Neural progenitor cell (in vitro differentiated cells): ENCODE results near the gene SND1. TPM values are rescaled to one million over a fixed set of nuclear protein-coding genes. Genes with fewer than 3 reads are reported as not detected.
A peak's percentile ranks its signal among the peaks of the same experiment; 100 is the strongest.

Source experiments
- DNase-seq: peaks from one replicate; pipeline ENCODE4 v3.0.0-alpha.2; 2016; ENCODE audit warnings: low spot score
- H2AFZ ChIP-seq: fragments of 200-600 bp; sonication (generic); replicated peaks from 2 replicates; pipeline ENCODE4 v1.6.1; 2016; ENCODE audit warnings: antibody characterized with exemption
- H3F3A ChIP-seq: fragments of 200-600 bp; sonication (generic); 2 replicates; pipeline ENCODE4 v1.6.1; 2016; ENCODE audit warnings: antibody characterized with exemption, low read depth
- H3K27ac ChIP-seq: fragments of 200-600 bp; sonication (generic); 2 replicates; pipeline ENCODE4 v1.5.1; 2016; ENCODE audit warnings: mild to moderate bottlenecking
- H3K27me3 ChIP-seq: fragments of 200-600 bp; sonication (generic); 2 replicates; pipeline ENCODE4 v1.6.1; 2016; ENCODE audit warnings: mild to moderate bottlenecking, moderate library complexity
- H3K36me3 ChIP-seq: fragments of 200-600 bp; sonication (generic); 2 replicates; pipeline ENCODE4 v1.5.1; 2016
- H3K4me1 ChIP-seq: fragments of 200-600 bp; sonication (generic); 2 replicates; pipeline ENCODE4 v1.6.1; 2016; ENCODE audit warnings: mixed run types
- H3K4me2 ChIP-seq: fragments of 200-600 bp; sonication (generic); 2 replicates; pipeline ENCODE4 v1.6.1; 2016
- H3K4me3 ChIP-seq: fragments of 200-600 bp; sonication (generic); 2 replicates; pipeline ENCODE4 v1.5.1; 2016
- H3K79me2 ChIP-seq: fragments of 200-600 bp; sonication (generic); 2 replicates; pipeline ENCODE4 v1.6.1; 2016; ENCODE audit warnings: low read depth
- H3K9ac ChIP-seq: fragments of 200-600 bp; sonication (generic); 2 replicates; pipeline ENCODE4 v1.6.1; 2016
- H3K9me3 ChIP-seq: fragments of 200-600 bp; sonication (generic); 2 replicates; pipeline ENCODE4 v1.5.1; 2016; ENCODE audit warnings: low read depth
- H4K20me1 ChIP-seq: fragments of 200-600 bp; sonication (generic); 2 replicates; pipeline ENCODE4 v1.6.1; 2016; ENCODE audit warnings: low read depth
- H3K27ac Mint-ChIP-seq: 3 replicates; pipeline ENCODE4 v1.8.0; 2021; ENCODE audit warnings: mixed read lengths
- H3K27me3 Mint-ChIP-seq: 2 replicates; pipeline ENCODE4 v1.8.0; 2022; ENCODE audit warnings: low read depth, mild to moderate bottlenecking, inconsistent platforms, moderate library complexity, mixed read lengths; ENCODE audit not compliant: insufficient read depth
- H3K36me3 Mint-ChIP-seq: 3 replicates; pipeline ENCODE4 v1.8.0; 2021; ENCODE audit warnings: mixed read lengths
- H3K4me1 Mint-ChIP-seq: 3 replicates; pipeline ENCODE4 v1.8.0; 2021; ENCODE audit warnings: mixed read lengths
- H3K4me3 Mint-ChIP-seq: 3 replicates; pipeline ENCODE4 v1.8.0; 2021; ENCODE audit warnings: mild to moderate bottlenecking, moderate library complexity, mixed read lengths
- H3K9me3 Mint-ChIP-seq: 3 replicates; pipeline ENCODE4 v1.8.0; 2020; ENCODE audit warnings: mixed read lengths
- CTCF ChIP-seq: fragments of 200-600 bp; sonication (generic); IDR thresholded peaks from 2 replicates; pipeline ENCODE4 v1.5.1; 2017; ENCODE audit warnings: antibody characterized with exemption, mild to moderate bottlenecking
- EZH2 ChIP-seq: fragments of 200-600 bp; sonication (generic); IDR thresholded peaks from 2 replicates; pipeline ENCODE4 v1.6.1; 2017; ENCODE audit warnings: antibody characterized with exemption, mild to moderate bottlenecking, moderate library complexity
- EZH2phosphoT487 ChIP-seq: fragments of 200-600 bp; sonication (generic); IDR thresholded peaks from 2 replicates; pipeline ENCODE4 v1.6.1; 2017; ENCODE audit warnings: antibody characterized with exemption
- total RNA-seq: library from RNA; depleted of rRNA; stranded (reverse); fragments of >200 nt; gene quantifications from 2 replicates; pipeline ENCODE4 v1.2.3, GENCODE V29; 2015; ENCODE audit warnings: low replicate concordance

The SND1 gene
- total RNA-seq, 1 donor from 2014 or later: 154 TPM

GRCh38 chr7:127844707-127845331 lies 192.8 kb downstream of the SND1 start:
- Histone ChIP-seq H3K4me3 (no peak overlapping the region), H2AFZ (no peak overlapping the region), H3K36me3 (no peaks in the 10 kb centered on the region), H3K27me3 (no peaks in the 10 kb centered on the region), H3K9ac (no peak overlapping the region), H3K4me1 (peaks cover 12% of the 10 kb centered on the region), H3F3A (peaks cover under 1% of the 10 kb centered on the region), H3K79me2 (no peaks in the 10 kb centered on the region), H3K4me2 (no peak overlapping the region), H3K27ac (no peak overlapping the region), H4K20me1 (no peaks in the 10 kb centered on the region), H3K9me3 (no peaks in the 10 kb centered on the region)
- Mint-ChIP-seq H3K9me3 (no peaks in the 10 kb centered on the region), H3K4me3 (no peak overlapping the region), H3K4me1 (peaks cover 41% of the 10 kb centered on the region), H3K27ac (no peak overlapping the region), H3K36me3 (no peaks in the 10 kb centered on the region), H3K27me3 (no peaks in the 10 kb centered on the region)
- DNase-seq: no peak
- TF ChIP-seq EZH2phosphoT487 (no peak), EZH2 (no peak), CTCF (no peak)

- Mint-ChIP-seq H3K4me3 (no peak overlapping the region), H3K27me3 (no peaks in the 10 kb centered on the region), H3K27ac (no peak overlapping the region), H3K9me3 (no peaks in the 10 kb centered on the region), H3K36me3 (no peaks in the 10 kb centered on the region), H3K4me1 (peaks cover 40% of the 10 kb centered on the region)
- Histone ChIP-seq H3K9me3 (no peaks in the 10 kb centered on the region), H4K20me1 (no peaks in the 10 kb centered on the region), H3K79me2 (no peaks in the 10 kb centered on the region), H2AFZ (no peak overlapping the region), H3K27ac (no peak overlapping the region), H3K4me3 (no peak overlapping the region), H3F3A (peaks cover 5% of the 10 kb centered on the region), H3K4me2 (no peak overlapping the region), H3K4me1 (peaks cover 18% of the 10 kb centered on the region), H3K9ac (no peak overlapping the region), H3K27me3 (no peaks in the 10 kb centered on the region), H3K36me3 (no peaks in the 10 kb centered on the region)
- TF ChIP-seq EZH2phosphoT487: no peak
- no peak for TF ChIP-seq EZH2
- no peak for TF ChIP-seq CTCF
- DNase-seq: no peak
Observed at GRCh38 chr7:127845522-127846214, 193.7 kb downstream of the SND1 start.

GRCh38 chr7:127847641-127848040 lies 195.6 kb downstream of the SND1 start:
- Histone ChIP-seq H3K4me3 (no peak overlapping the region), H4K20me1 (no peaks in the 10 kb centered on the region), H3K9ac (no peak overlapping the region), H3K36me3 (no peaks in the 10 kb centered on the region), H3K9me3 (no peaks in the 10 kb centered on the region), H3K27me3 (no peaks in the 10 kb centered on the region), H3K4me2 (no peak overlapping the region), H3K4me1 (peaks cover 18% of the 10 kb centered on the region), H2AFZ (no peak overlapping the region), H3K27ac (no peak overlapping the region), H3K79me2 (no peaks in the 10 kb centered on the region), H3F3A (peaks cover 5% of the 10 kb centered on the region)
- Mint-ChIP-seq H3K27ac (peak overlapping the region; percentile 30), H3K27me3 (no peaks in the 10 kb centered on the region), H3K4me1 (peaks cover 27% of the 10 kb centered on the region), H3K4me3 (no peak overlapping the region), H3K36me3 (peaks cover under 1% of the 10 kb centered on the region), H3K9me3 (no peaks in the 10 kb centered on the region)
- TF ChIP-seq EZH2 (no peak), CTCF (no peak), EZH2phosphoT487 (no peak)
- no peak for DNase-seq
